HepG2 (cell line): ENCODE measurements around the gene CA5B. TPM values are rescaled to one million over a fixed set of nuclear protein-coding genes. Genes with fewer than 3 reads are reported as not detected.
A peak's percentile ranks its signal among the peaks of the same experiment; 100 is the strongest.

Experiments used
- CAMTA2 ChIP-seq: sonication (generic); formaldehyde crosslinking; IDR thresholded peaks from 2 replicates; pipeline ENCODE4 v1.4.0; 2020; ENCODE audit warnings: mild to moderate bottlenecking, missing genetic modification reagents, borderline replicate concordance
- CHCHD3 ChIP-seq: sonication (generic); formaldehyde crosslinking; IDR thresholded peaks from 2 replicates; pipeline ENCODE4 v1.8.0; 2022; ENCODE audit warnings: mild to moderate bottlenecking, missing genetic modification reagents, moderate library complexity
- CSRNP2 ChIP-seq: sonication (generic); formaldehyde crosslinking; conservative IDR thresholded peaks from 2 replicates; pipeline ENCODE4 v1.8.0; 2022; ENCODE audit warnings: low read depth, missing genetic modification reagents
- EP300 ChIP-seq, 3 experiments: sonication (generic) in 1 of 3; formaldehyde crosslinking in 1 of 3; IDR thresholded peaks; 2 replicates each; pipeline versions ENCODE4 v1.5.1 to v1.6.1; 2011 to 2020; ENCODE audit warnings: low read depth in 2 of 3, low read length in 2 of 3, borderline replicate concordance in 1 of 3, improper control_type of control experiment in 1 of 3, mild to moderate bottlenecking in 1 of 3, missing genetic modification reagents in 1 of 3, moderate library complexity in 1 of 3
- HES4 ChIP-seq: sonication (generic); formaldehyde crosslinking; IDR thresholded peaks from 2 replicates; pipeline ENCODE4 v1.9.0; 2021; ENCODE audit warnings: mild to moderate bottlenecking, missing genetic modification reagents, borderline replicate concordance
- KLF13 ChIP-seq: sonication (generic); formaldehyde crosslinking; IDR thresholded peaks from 2 replicates; pipeline ENCODE4 v1.4.0; 2020; ENCODE audit warnings: mild to moderate bottlenecking, missing genetic modification reagents
- KMT2B ChIP-seq: IDR thresholded peaks from 2 replicates; pipeline ENCODE4 v1.6.1; 2016; ENCODE audit warnings: missing genetic modification reagents, missing compliant biosample characterization
- PRPF4 ChIP-seq: fragments of 200-400 bp; formaldehyde crosslinking; IDR thresholded peaks from 2 replicates; pipeline ENCODE4 v1.6.1; 2016; ENCODE audit warnings: low read length, low read depth; ENCODE audit not compliant: poor library complexity, severe bottlenecking
- RFX5 ChIP-seq: IDR thresholded peaks from 2 replicates; pipeline ENCODE4 v1.6.1; 2011; ENCODE audit warnings: low read depth, low read length, improper control_type of control experiment
- SMAD3 ChIP-seq: sonication (generic); formaldehyde crosslinking; IDR thresholded peaks from 2 replicates; pipeline ENCODE4 v1.4.0; 2020; ENCODE audit warnings: missing genetic modification reagents
- SYNCRIP ChIP-seq: fragments of 200-400 bp; formaldehyde crosslinking; IDR thresholded peaks from 2 replicates; pipeline ENCODE4 v1.6.1; 2018; ENCODE audit warnings: mild to moderate bottlenecking, low read depth, low read length; ENCODE audit not compliant: insufficient read depth
- THRA ChIP-seq: sonication (generic); formaldehyde crosslinking; IDR thresholded peaks from 2 replicates; pipeline ENCODE4 v1.4.0; 2020; ENCODE audit warnings: missing genetic modification reagents, borderline replicate concordance
- THYN1 ChIP-seq: sonication (generic); formaldehyde crosslinking; IDR thresholded peaks from 2 replicates; pipeline ENCODE4 v1.8.1; 2023; ENCODE audit warnings: low read depth, mild to moderate bottlenecking, moderate library complexity, missing genetic modification reagents, borderline replicate concordance
- ZFP36 ChIP-seq: fragments of 150-350 bp; IDR thresholded peaks from 2 replicates; pipeline ENCODE4 v1.6.1; 2018; ENCODE audit warnings: borderline replicate concordance, low read length, low read depth; ENCODE audit not compliant: partially characterized antibody
- ZNF275 ChIP-seq: sonication (generic); formaldehyde crosslinking; IDR thresholded peaks from 2 replicates; pipeline ENCODE4 v1.8.0; 2022; ENCODE audit warnings: missing genetic modification reagents, mild to moderate bottlenecking, inconsistent platforms, borderline replicate concordance
- ZNF574 ChIP-seq: sonication (generic); formaldehyde crosslinking; IDR thresholded peaks from 2 replicates; pipeline ENCODE4 v1.4.0; 2020; ENCODE audit warnings: missing genetic modification reagents
- ZSCAN21 ChIP-seq: sonication (generic); formaldehyde crosslinking; IDR thresholded peaks from 2 replicates; pipeline ENCODE4 v1.8.0; 2022; ENCODE audit warnings: mild to moderate bottlenecking, missing genetic modification reagents, moderate library complexity, borderline replicate concordance
- polyA plus RNA-seq, 8 experiments: library from polyadenylated mRNA; depleted of rRNA in 3 of 8; stranded (reverse) in 7 of 8; unstranded in 1 of 8; fragments of >200 nt; fragmentation: Illumina TruSeq in 4 of 8; extraction: Trizol in 4 of 8; gene quantifications; 2 replicates each; pipeline versions ENCODE4 v1.2.1 to v1.2.3, GENCODE V29; 2011 to 2016; ENCODE audit warnings: low read depth in 4 of 8, missing spikeins in 1 of 8, mixed read lengths in 1 of 8; ENCODE audit not compliant: insufficient read depth in 1 of 8
- total RNA-seq, 5 experiments: library from RNA; depleted of rRNA; stranded (reverse); fragments of >200 nt; fragmentation: Illumina TruSeq; extraction: Trizol; gene quantifications; 2 replicates each; pipeline ENCODE4 v1.2.3, GENCODE V29; 2016; ENCODE audit warnings: low read depth in 1 of 5
- TF ChIP-seq, protein P1 (sequence below): sonication (generic); formaldehyde crosslinking; IDR thresholded peaks from 2 replicates; pipeline ENCODE4 v1.5.1; 2020; ENCODE audit warnings: missing genetic modification reagents, mild to moderate bottlenecking, borderline replicate concordance

Gene CA5B
- total and polyA plus RNA-seq, 2 of the 13 experiments (the other 11 are each of a cell fraction or from before 2014, with no cell fraction given): 1.7 to 2.2 TPM

GRCh38 chrX:15744181-15744867 lies 6.3 kb downstream of the CA5B start (continued):
- TF ChIP-seq EP300 (IDR thresholded peaks at IDR 0.05; ENCODE audit: low read depth in 2 of 2, low read length in 2 of 2) (peak in 1 of 2 experiments; percentile 83; a peak in 2 of 4 replicates), EP300 (CRISPR knock-in tag; IDR thresholded peaks at IDR 0.05; ENCODE audit: borderline replicate concordance) (peak; percentile 87), RFX5 (no peak), PRPF4 (no peak), SMAD3 (CRISPR knock-in tag) (no peak), CAMTA2 (CRISPR knock-in tag) (no peak), CSRNP2 (CRISPR knock-in tag) (no peak), ZNF275 (CRISPR knock-in tag) (no peak), HES4 (CRISPR knock-in tag) (no peak), ZSCAN21 (CRISPR knock-in tag) (0 out of 2 replicates have a peak, but pooled peaks have one; percentile 27), KMT2B (no peak), CHCHD3 (no peak), THRA (CRISPR knock-in tag) (peak; percentile 76; the same call in 1 of the 2 replicates), KLF13 (CRISPR knock-in tag) (no peak), THYN1 (no peak), ZFP36 (no peak), SYNCRIP (no peak), ZNF574 (CRISPR knock-in tag) (0 out of 2 replicates have a peak, but pooled peaks have one; percentile 30)
- TF ChIP-seq, protein P1, sequence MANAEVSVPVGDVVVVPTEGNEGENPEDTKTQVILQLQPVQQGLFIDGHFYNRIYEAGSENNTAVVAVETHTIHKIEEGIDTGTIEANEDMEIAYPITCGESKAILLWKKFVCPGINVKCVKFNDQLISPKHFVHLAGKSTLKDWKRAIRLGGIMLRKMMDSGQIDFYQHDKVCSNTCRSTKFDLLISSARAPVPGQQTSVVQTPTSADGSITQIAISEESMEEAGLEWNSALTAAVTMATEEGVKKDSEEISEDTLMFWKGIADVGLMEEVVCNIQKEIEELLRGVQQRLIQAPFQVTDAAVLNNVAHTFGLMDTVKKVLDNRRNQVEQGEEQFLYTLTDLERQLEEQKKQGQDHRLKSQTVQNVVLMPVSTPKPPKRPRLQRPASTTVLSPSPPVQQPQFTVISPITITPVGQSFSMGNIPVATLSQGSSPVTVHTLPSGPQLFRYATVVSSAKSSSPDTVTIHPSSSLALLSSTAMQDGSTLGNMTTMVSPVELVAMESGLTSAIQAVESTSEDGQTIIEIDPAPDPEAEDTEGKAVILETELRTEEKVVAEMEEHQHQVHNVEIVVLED: no peak
